Transverse colon (tissue), 3 donors: Measurements from ENCODE around the gene HTR5A.

ENCODE experiments used
- EP300 ChIP-seq: sonication (generic); formaldehyde crosslinking; IDR thresholded peaks from one replicate; pipeline ENCODE4 v1.6.1; 2017; ENCODE audit warnings: antibody characterized with exemption, low read depth
- POLR2A ChIP-seq: fragments of 450-650 bp; IDR thresholded peaks from one replicate; pipeline ENCODE4 v1.6.1; 2016; ENCODE audit warnings: antibody characterized with exemption, mild to moderate bottlenecking, moderate library complexity
- TF ChIP-seq, protein P1 (sequence below), 5 experiments: fragments of 200-600 bp in 3 of 5; fragments of 450-650 bp in 2 of 5; sonication (generic) in 3 of 5; IDR thresholded peaks; 1 replicate in 2 of 5; 2 replicates in 3 of 5; pipeline ENCODE4 v1.5.1; 2016 to 2017; ENCODE audit warnings: antibody characterized with exemption in 5 of 5, inconsistent platforms in 3 of 5, mild to moderate bottlenecking in 2 of 5, moderate library complexity in 1 of 5

- TF ChIP-seq, protein P1, sequence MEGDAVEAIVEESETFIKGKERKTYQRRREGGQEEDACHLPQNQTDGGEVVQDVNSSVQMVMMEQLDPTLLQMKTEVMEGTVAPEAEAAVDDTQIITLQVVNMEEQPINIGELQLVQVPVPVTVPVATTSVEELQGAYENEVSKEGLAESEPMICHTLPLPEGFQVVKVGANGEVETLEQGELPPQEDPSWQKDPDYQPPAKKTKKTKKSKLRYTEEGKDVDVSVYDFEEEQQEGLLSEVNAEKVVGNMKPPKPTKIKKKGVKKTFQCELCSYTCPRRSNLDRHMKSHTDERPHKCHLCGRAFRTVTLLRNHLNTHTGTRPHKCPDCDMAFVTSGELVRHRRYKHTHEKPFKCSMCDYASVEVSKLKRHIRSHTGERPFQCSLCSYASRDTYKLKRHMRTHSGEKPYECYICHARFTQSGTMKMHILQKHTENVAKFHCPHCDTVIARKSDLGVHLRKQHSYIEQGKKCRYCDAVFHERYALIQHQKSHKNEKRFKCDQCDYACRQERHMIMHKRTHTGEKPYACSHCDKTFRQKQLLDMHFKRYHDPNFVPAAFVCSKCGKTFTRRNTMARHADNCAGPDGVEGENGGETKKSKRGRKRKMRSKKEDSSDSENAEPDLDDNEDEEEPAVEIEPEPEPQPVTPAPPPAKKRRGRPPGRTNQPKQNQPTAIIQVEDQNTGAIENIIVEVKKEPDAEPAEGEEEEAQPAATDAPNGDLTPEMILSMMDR (IDR thresholded peaks at IDR 0.05): no peak
- TF ChIP-seq EP300 (no peak), POLR2A (no peak)
Measured at GRCh38 chr7:155132431-155132830, 62.3 kb downstream of the HTR5A start.
